ENCODE measurements around the gene AMMECR1. TPM values are rescaled to one million over a fixed set of nuclear protein-coding genes. Genes with fewer than 3 reads are reported as not detected.

The AMMECR1 gene
- total and polyA plus RNA-seq, 7 donors = 0.69 to 2.4 (median 1.2) TPM

DNA sequence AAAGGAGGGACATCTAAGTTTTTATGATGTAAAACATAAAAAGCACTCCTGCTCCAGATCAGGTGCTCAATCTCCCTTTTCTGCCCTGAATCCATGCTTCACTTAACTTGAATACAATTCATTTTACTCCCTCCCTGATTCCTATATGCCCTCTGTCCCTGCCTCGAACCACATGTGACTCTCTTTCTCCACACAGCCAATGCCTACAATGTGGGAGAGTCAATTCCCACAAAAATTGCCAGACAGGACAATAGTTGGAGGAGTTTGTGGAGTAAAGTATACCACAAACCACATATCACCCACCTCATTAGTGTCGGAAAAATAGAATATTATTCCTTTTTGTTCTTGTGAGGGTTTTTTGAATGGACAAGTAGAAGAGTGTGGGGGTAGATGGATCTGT, 9.7 kb downstream of the AMMECR1 start:
- ATAC-seq (no peak), DNase-seq (no peak)
- no peak for TF ChIP-seq CTCF (IDR thresholded peaks at IDR 0.05)
- 86 to 100% (median 96%) methylated on average over 2 of the region's 2 CpGs for WGBS, 3 donors
- Histone ChIP-seq H3K4me1 (peaks cover 7% of the 10 kb centered on the region), H3K36me3 (ENCODE audit: insufficient read depth in 1 of 2, low read depth in 1 of 2) (no peaks in the 10 kb centered on the region), H3K27me3 (ENCODE audit: insufficient read depth in 3 of 3, low read length in 2 of 3) (no peaks in the 10 kb centered on the region), H3K4me3 (no peak overlapping the region), H3K9me3 (no peaks in the 10 kb centered on the region), H3K27ac (no peak overlapping the region)
- intact Hi-C loops (cut with DNase I) = no loop called here

- DNase-seq = no peak
- intact Hi-C loops (cut with DNase I) = no loop called here
Observed at GRCh38 chrX:110304884-110305283, 13.0 kb downstream of the AMMECR1 start.

DNA sequence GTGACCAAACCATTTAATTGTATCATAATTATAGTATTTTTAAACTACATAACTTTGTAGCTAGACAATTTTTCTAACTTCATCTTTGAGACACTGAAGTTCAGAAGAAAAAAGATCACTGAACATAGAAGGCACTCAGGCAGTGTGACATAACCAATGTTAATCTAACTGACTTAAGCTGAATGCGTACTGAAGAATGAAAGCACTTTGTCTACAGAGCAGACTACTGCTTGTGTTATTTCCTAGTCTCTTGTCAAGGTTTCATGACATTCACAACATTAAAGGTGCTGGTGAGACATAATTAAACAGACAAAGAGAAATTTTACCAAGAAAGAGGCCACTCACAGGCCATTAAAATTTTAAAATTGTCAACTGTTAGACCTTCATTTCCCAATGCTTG, 13.5 kb downstream of the AMMECR1 start:
- no peaks in the 10 kb centered on the region for H3K36me3 ChIP-seq (ENCODE audit: insufficient read depth in 1 of 2, low read depth in 1 of 2)
- no peak for ATAC-seq
- no peak for TF ChIP-seq CTCF (IDR thresholded peaks at IDR 0.05)
- no peak for DNase-seq
- no peaks in the 10 kb centered on the region for H3K27me3 ChIP-seq (ENCODE audit: insufficient read depth in 3 of 3, low read length in 2 of 3)
- 76 to 100% (median 92%) methylated on average over 1 of the region's 1 CpG for WGBS, 3 donors
- no peak overlapping the region for H3K4me3 ChIP-seq
- intact Hi-C loops (cut with DNase I) = no loop called here
- no peaks in the 10 kb centered on the region for H3K9me3 ChIP-seq
- H3K4me1 ChIP-seq = no peaks in the 10 kb centered on the region
- H3K27ac ChIP-seq = no peak overlapping the region

More at GRCh38 chrX:110304884-110305283, 13.0 kb downstream of the AMMECR1 start:
- no peak for TF ChIP-seq CTCF (IDR thresholded peaks at IDR 0.05)
- no peak overlapping the region for H3K4me3 ChIP-seq
- no peaks in the 10 kb centered on the region for H3K9me3 ChIP-seq
- no peak for ATAC-seq
- H3K36me3 ChIP-seq (ENCODE audit: insufficient read depth in 1 of 2, low read depth in 1 of 2) = no peaks in the 10 kb centered on the region
- H3K27me3 ChIP-seq (ENCODE audit: insufficient read depth in 3 of 3, low read length in 2 of 3) = no peaks in the 10 kb centered on the region
- no peak overlapping the region for H3K27ac ChIP-seq
- H3K4me1 ChIP-seq = peaks cover under 1% of the 10 kb centered on the region

DNA sequence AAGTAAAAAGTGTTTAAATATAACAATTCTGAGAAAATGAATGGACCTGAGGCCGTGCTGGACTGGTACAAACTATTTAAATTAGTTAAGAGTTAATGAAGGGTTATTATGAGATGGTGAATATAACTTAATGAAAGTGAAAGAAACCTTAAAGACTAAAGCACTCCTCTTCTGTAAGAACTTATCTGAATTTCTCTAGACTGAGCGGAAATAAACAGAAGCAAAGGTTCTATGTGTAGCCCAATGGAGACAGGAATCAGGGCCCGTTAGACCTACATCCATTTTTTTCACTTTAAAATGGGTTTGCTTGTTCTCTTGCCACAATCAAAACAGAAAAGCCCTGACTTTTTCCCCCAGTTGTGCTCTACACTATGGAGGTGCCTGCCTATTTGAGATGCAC, 14.9 kb downstream of the AMMECR1 start:
- Histone ChIP-seq H3K36me3 (ENCODE audit: insufficient read depth in 1 of 2, low read depth in 1 of 2) (no peaks in the 10 kb centered on the region), H3K4me3 (no peak overlapping the region), H3K27me3 (ENCODE audit: insufficient read depth in 3 of 3, low read length in 2 of 3) (no peaks in the 10 kb centered on the region), H3K27ac (no peak overlapping the region), H3K9me3 (no peaks in the 10 kb centered on the region), H3K4me1 (no peaks in the 10 kb centered on the region)
- intact Hi-C loops (cut with DNase I) = no loop called here
- no peak for ATAC-seq
- WGBS, 3 donors = 72 to 98% (median 96%) methylated on average over 3 of the region's 3 CpGs
- DNase-seq = no peak
- TF ChIP-seq CTCF (IDR thresholded peaks at IDR 0.05) = no peak

DNA sequence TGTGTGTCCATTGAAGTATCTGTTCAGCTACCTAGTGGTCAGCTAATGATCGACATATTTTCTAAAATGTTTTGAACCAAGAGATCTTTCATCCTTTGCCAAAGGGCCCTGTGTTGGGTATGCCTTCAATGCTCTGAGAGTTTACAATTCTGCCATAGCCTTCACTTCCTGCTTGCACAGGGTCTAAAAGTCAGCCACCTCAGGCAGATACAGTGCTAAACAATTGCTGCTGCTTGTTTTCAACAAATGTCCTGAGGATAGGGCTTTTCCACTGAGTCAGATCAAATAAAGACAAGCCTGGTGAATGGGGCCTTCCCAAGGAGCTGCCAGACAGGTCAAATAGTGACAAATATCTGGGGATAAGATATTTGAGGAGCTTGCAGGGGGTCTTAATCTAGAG, 16.7 kb downstream of the AMMECR1 start:
- Histone ChIP-seq H3K9me3 (peaks cover 2% of the 10 kb centered on the region), H3K27ac (no peak overlapping the region), H3K27me3 (ENCODE audit: insufficient read depth in 3 of 3, low read length in 2 of 3) (no peaks in the 10 kb centered on the region), H3K4me1 (no peaks in the 10 kb centered on the region), H3K4me3 (no peak overlapping the region), H3K36me3 (ENCODE audit: insufficient read depth in 1 of 2, low read depth in 1 of 2) (no peaks in the 10 kb centered on the region)
- DNase-seq (no peak), ATAC-seq (no peak)
- 72 to 100% (median 96%) methylated on average over 1 of the region's 1 CpG for WGBS, 3 donors
- no peak for TF ChIP-seq CTCF (IDR thresholded peaks at IDR 0.05)
- intact Hi-C loops (cut with DNase I) = no loop called here

Measured in psoas muscle (tissue), 8 donors.